ENCODE results near the gene LRRC40. TPM values are rescaled to one million over a fixed set of nuclear protein-coding genes. Genes with fewer than 3 reads are reported as not detected.
"Not testable (repeated sequence)": the region's sequence is repeated elsewhere in the genome, so short reads cannot be mapped to it uniquely, and the experiment has no call there.

LRRC40 gene
- total RNA-seq, 1 donor from 2014 or later = 22.6 TPM

DNA sequence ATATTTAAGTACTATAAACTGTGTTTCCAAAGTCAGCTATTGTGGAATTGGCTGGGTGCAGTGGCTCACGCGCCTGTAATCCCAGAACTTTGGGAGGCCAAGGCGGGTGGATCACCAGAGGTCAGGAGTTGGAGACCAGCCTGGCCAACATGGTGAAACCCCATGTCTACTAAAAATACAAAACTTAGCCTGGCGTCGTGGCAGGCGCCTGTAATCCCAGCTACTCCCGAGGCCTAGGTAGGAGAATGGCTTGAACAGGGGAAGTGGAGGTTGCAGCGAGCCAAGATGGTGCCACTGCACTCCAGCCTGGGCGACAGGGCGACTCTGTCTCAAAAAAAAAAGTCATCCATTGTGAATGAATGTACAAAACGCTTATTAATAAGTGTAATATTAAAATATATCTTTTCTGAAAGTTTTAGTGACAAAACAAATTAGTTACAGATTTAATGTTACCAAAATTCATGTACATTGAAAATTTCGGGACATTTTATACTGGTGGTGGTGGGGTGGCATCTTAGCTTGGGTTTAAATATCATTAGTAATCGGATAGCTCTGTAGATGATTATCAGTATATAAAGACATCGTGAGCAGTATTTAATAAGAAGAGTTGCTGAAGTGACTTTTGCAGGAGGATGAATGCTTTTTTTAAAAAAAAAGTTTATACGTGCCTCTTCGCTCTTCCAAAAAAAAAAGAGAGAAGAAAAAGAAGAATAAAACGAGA is 15.3 kb upstream of the LRRC40 start:
- H3K4me1 Mint-ChIP-seq (ENCODE audit: low read depth) = peaks cover 41% of the 10 kb centered on the region
- intact Hi-C loops (cut with micrococcal nuclease) = loop anchor here (1.0 to 5.0 kb wide), 8 partner anchors 15 to 1723 kb away; partner anchors contain the start of genes ANKRD13C, CTH, DEPDC1 and LRRC40
- H3K27ac Mint-ChIP-seq = peak overlapping the region; percentile 99
- peak overlapping the region; percentile 93 for H3K4me3 Mint-ChIP-seq
- peaks cover 32% of the 10 kb centered on the region for H3K36me3 Mint-ChIP-seq (ENCODE audit: low read depth)
- no peaks in the 10 kb centered on the region for H3K9me3 Mint-ChIP-seq
- no peak for DNase-seq (ENCODE audit: low spot score)
- H3K27me3 Mint-ChIP-seq (ENCODE audit: insufficient read depth) = no peaks in the 10 kb centered on the region

DNA sequence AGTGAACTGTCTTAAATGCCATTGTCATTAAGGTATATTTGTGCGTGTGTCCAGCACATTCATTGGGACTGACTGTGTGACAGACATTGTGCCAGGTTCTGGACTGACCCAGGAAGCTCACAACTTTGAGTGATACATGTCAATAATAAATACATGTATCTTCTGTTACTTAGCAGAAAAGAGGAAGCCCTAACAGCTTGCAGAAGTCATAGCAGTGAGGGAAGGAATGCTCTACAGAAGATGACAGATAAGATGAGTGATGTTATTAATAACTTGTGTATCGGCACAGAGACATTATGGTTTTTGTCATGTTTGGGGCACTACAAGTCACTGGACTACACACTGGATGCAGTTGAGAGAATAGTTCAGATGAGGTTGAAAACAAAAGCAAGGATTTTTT is 14.6 kb upstream of the LRRC40 start:
- Mint-ChIP-seq H3K27me3 (ENCODE audit: insufficient read depth) (no peaks in the 10 kb centered on the region), H3K4me3 (peak overlapping the region; percentile 59), H3K9me3 (no peaks in the 10 kb centered on the region), H3K27ac (peak overlapping the region; percentile 84), H3K36me3 (ENCODE audit: low read depth) (peaks cover 34% of the 10 kb centered on the region), H3K4me1 (ENCODE audit: low read depth) (peaks cover 41% of the 10 kb centered on the region)
- intact Hi-C loops (cut with micrococcal nuclease) = loop anchor here (2.0 to 5.0 kb wide), 3 partner anchors 88 to 1723 kb away; partner anchors contain the start of gene DEPDC1
- no peak for DNase-seq (ENCODE audit: low spot score)

DNA sequence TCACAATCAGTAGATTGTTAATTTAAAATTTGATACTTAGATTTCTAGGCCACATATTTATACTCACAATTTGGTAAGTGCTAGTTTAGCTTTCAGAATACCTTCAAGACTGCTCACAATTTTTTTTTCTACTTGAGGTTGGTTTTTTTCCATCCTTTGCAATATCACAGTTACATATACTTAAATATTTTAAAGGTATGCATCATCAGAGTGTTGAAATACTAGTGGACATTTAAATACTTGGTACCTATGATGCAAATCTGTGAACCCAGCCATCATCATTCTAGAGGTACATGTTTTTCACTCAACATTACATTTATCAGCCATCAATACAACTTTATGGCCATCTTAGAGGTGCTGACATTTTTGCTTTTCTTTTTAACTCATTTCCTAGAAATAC is 6.2 kb upstream of the LRRC40 start:
- Mint-ChIP-seq H3K27ac (no peak overlapping the region), H3K4me3 (no peak overlapping the region), H3K4me1 (ENCODE audit: low read depth) (peaks cover 38% of the 10 kb centered on the region), H3K27me3 (ENCODE audit: insufficient read depth) (no peaks in the 10 kb centered on the region), H3K36me3 (ENCODE audit: low read depth) (peaks cover 20% of the 10 kb centered on the region), H3K9me3 (no peaks in the 10 kb centered on the region)
- no peak for DNase-seq (ENCODE audit: low spot score)
- intact Hi-C loops (cut with micrococcal nuclease) = no loop called here

DNA sequence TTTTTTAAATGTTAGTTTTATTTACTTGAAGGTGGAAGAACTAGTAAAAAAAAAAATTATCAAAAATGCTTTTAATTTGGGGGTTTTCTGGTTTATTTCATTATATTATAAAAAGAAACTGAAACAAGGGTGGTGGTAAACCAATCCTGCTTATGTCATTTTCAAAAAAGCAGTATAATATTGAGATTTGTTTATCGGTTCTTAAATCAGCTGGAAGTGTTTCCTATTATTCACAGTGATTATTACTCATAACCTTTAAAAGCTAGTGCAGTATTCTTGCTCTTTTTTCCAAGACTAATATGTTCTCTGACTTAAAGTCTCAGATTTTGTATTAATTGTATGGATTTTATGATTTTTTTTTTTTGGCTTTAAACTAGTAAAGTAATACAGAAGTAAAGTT is 5.4 kb upstream of the LRRC40 start:
- no peak for DNase-seq (ENCODE audit: low spot score)
- Mint-ChIP-seq H3K4me3 (no peak overlapping the region), H3K36me3 (ENCODE audit: low read depth) (peaks cover 21% of the 10 kb centered on the region), H3K27me3 (ENCODE audit: insufficient read depth) (no peaks in the 10 kb centered on the region), H3K27ac (no peak overlapping the region), H3K4me1 (ENCODE audit: low read depth) (peaks cover 38% of the 10 kb centered on the region), H3K9me3 (no peaks in the 10 kb centered on the region)
- intact Hi-C loops (cut with micrococcal nuclease) = no loop called here

DNA sequence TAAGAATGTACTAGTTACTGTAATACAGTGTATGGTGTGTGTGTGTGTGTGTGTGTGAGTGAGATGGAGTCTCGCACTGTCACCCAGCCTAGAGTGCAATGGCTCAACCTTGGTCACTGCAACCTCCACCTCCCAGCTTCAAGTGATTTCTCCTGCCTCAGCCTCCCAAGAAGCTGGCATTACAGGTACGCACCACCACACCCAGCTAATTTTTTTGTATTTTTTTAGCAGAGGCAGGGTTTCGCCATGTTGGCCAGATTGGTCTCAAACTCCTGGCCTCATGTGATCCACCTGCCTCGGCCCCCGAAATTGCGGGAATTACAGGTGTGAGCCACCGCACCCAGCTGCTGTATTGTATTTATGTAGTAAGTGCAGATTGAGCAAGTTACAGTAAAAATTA is 2.9 kb upstream of the LRRC40 start:
- H3K9me3 Mint-ChIP-seq = no peaks in the 10 kb centered on the region
- no peaks in the 10 kb centered on the region for H3K27me3 Mint-ChIP-seq (ENCODE audit: insufficient read depth)
- DNase-seq (ENCODE audit: low spot score) = no peak
- peak overlapping the region; percentile 23 for H3K27ac Mint-ChIP-seq
- intact Hi-C loops (cut with micrococcal nuclease) = no loop called here
- H3K4me3 Mint-ChIP-seq = peak overlapping the region; percentile 100
- peaks cover 20% of the 10 kb centered on the region for H3K36me3 Mint-ChIP-seq (ENCODE audit: low read depth)
- peaks cover 58% of the 10 kb centered on the region for H3K4me1 Mint-ChIP-seq (ENCODE audit: low read depth)

DNA sequence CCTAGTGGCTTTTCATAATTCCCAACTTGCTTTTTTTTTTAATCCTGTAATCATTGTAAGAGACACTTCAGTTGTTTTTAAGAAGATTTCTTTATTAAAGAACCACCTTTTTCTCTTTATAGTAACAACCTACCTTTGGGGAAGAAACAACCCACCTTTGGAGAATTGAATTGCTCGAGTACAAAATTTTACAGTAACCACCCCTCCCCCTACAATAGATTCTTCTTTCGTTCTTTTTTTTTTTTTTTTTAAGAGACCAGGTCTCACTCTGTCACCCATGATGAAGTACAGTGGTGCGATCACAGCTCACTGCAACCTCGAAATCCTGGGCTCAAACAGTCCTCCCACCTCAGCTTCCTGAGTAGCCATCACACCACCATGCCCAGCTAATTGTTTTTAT is 2.1 kb upstream of the LRRC40 start:
- Mint-ChIP-seq H3K27me3 (ENCODE audit: insufficient read depth) (no peaks in the 10 kb centered on the region), H3K4me3 (peak overlapping the region; percentile 100), H3K4me1 (ENCODE audit: low read depth) (peaks cover 65% of the 10 kb centered on the region), H3K9me3 (no peaks in the 10 kb centered on the region), H3K36me3 (ENCODE audit: low read depth) (peaks cover 21% of the 10 kb centered on the region), H3K27ac (peak overlapping the region; percentile 35)
- DNase-seq (ENCODE audit: low spot score) = no peak
- intact Hi-C loops (cut with micrococcal nuclease) = no loop called here

DNA sequence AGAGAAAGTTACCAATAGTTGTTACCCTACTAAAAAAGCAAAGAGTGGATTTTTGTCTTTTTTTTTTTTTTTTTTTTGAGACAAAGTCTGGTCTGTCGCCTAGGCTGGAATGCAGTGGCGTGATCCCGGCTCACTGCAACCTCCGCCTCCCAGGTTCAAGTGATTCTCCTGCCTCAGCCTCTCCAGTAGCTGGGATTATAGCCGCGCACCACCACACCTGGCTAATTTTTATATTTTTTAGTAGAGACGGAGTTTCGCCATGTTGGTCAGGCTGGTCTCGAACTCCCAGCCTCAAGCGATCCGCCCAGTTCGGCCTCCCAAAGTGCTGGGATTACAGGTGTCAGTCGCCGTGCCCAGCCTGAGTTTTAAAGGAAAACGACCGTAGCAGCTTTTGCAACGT is 1.5 kb upstream of the LRRC40 start:
- H3K9me3 Mint-ChIP-seq; DNase-seq (ENCODE audit: low spot score); intact Hi-C loops (cut with micrococcal nuclease); H3K27me3 Mint-ChIP-seq (ENCODE audit: insufficient read depth): not testable (repeated sequence)
- Mint-ChIP-seq H3K36me3 (ENCODE audit: low read depth) (peaks cover 21% of the 10 kb centered on the region), H3K4me3 (peak overlapping the region; percentile 100), H3K27ac (peak overlapping the region; percentile 55), H3K4me1 (ENCODE audit: low read depth) (peaks cover 69% of the 10 kb centered on the region)

DNA sequence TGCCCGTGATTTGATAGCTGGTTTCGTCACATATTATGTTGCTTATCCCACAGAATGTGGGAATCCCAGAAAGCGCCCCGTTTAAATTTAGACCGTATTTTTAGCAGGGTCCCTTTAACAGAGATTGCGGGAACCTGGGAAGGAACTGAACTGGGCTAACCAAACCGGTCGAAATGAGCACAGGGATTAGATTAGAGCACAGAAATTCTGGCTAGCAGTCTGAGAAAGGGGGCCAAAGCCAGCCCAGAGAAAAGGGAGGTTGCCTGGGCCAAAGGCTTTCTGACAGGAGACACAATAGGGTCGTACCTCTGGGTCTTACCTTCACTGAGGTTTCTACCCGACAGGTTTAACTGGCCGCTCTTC is 327 bp downstream of the LRRC40 start:
- Mint-ChIP-seq H3K4me3 (peak overlapping the region; percentile 100), H3K36me3 (ENCODE audit: low read depth) (peaks cover 22% of the 10 kb centered on the region), H3K4me1 (ENCODE audit: low read depth) (peaks cover 61% of the 10 kb centered on the region), H3K9me3 (no peaks in the 10 kb centered on the region), H3K27ac (peak overlapping the region; percentile 96), H3K27me3 (ENCODE audit: insufficient read depth) (no peaks in the 10 kb centered on the region)
- DNase-seq (ENCODE audit: low spot score) = no peak
- intact Hi-C loops (cut with micrococcal nuclease) = loop anchor here (1.0 kb wide), 4 partner anchors 16 to 876 kb away; partner anchors contain the start of genes ANKRD13C, CTH, SRSF11 and ZRANB2

DNA sequence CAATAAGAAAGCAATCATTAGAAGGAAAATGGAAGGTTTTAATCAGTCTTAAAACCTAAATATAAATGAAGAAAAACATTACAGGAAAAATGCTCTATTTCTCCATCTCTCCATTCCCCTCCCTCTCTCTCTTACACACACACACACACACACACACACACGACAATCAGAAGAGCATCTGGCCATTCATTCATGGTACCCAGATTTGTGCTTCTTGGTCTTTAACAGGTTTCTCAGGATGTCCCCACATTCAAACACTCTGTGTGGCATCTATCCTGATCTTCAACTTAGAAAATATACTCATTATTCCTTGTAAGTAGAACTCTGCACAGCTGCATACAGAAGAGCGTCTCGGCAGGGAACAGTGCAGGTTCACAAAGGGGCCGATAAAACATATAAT is 779 bp downstream of the LRRC40 start:
- Mint-ChIP-seq H3K27ac (peak overlapping the region; percentile 96), H3K4me1 (ENCODE audit: low read depth) (peaks cover 56% of the 10 kb centered on the region), H3K27me3 (ENCODE audit: insufficient read depth) (no peaks in the 10 kb centered on the region), H3K9me3 (no peaks in the 10 kb centered on the region), H3K36me3 (ENCODE audit: low read depth) (peaks cover 18% of the 10 kb centered on the region), H3K4me3 (peak overlapping the region; percentile 100)
- intact Hi-C loops (cut with micrococcal nuclease) = no loop called here
- DNase-seq (ENCODE audit: low spot score) = no peak

DNA sequence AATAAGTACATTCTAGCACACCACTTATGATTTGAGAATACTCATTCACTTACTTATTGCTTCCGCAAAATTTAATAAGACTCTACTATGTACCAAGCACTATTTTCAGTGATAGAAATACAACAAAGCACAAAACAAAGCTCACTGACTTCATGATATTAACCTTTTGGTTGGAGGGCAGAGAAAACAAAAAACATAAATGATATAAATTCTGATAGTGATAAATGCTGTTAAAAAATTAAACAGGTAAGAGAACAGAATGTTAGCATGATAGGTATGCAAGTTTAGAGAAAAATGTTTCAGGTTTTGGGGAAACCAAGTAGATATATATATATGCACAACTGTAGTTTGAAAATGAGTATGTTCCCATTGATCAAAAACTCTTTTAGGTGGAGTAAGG is 1.2 kb downstream of the LRRC40 start:
- Mint-ChIP-seq H3K36me3 (ENCODE audit: low read depth) (peaks cover 18% of the 10 kb centered on the region), H3K9me3 (no peaks in the 10 kb centered on the region), H3K4me1 (ENCODE audit: low read depth) (peaks cover 54% of the 10 kb centered on the region), H3K27me3 (ENCODE audit: insufficient read depth) (no peaks in the 10 kb centered on the region), H3K4me3 (peak overlapping the region; percentile 100), H3K27ac (peak overlapping the region; percentile 96)
- DNase-seq (ENCODE audit: low spot score) = no peak
- intact Hi-C loops (cut with micrococcal nuclease) = no loop called here

DNA sequence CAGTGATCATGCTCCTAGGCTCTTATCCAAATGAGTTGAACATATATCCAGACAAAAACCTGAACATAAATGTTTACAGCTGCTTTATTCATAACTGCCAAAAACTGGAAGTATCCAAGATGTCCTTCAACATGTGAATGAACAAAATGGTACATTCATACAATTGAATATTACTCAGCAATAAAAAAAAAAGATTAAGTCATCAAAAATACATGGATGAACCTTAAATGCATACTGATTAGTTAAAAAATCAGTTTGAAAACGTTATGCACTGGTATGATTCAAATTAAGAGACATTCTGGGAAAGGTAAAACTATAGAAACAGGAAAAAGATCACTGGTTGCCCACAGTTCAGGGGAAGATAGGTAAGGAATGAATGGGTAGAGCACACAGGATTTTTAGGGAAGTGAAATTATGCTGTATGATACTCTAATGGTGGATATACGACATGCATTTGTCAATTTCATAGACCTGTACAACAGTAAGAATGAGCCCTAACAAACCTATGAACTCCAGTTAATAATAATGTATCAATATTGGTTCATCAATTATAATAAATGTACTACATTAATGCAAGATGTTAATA is 3.1 kb downstream of the LRRC40 start:
- Mint-ChIP-seq H3K9me3 (no peaks in the 10 kb centered on the region), H3K27ac (no peak overlapping the region)

DNA sequence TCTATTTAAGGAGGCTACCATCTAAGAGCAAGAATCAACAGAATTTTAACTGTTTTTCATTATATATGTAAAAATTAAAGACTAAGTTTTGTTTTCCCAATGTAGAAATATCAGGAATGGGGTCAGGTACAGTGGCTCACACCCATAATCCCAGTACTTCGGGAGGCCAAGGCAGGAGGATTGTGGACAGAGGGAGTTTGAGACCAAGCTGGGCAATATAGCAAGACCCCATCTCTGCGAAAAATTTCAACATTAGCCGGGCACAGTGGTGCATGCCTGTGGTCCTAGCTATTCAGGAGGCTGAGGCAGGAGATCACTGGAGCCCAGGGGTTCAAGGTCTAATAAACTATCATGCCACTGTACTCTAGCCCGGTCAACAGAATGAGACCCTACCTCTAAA is 5.3 kb downstream of the LRRC40 start:
- H3K36me3 Mint-ChIP-seq (ENCODE audit: low read depth) = peaks cover 7% of the 10 kb centered on the region
- intact Hi-C loops (cut with micrococcal nuclease) = loop anchor here (1.0 kb wide), 1 partner anchor 15 kb away; no protein-coding TSS in a partner anchor
- H3K27ac Mint-ChIP-seq = no peak overlapping the region
- no peaks in the 10 kb centered on the region for H3K27me3 Mint-ChIP-seq (ENCODE audit: insufficient read depth)
- H3K4me3 Mint-ChIP-seq = no peak overlapping the region
- H3K4me1 Mint-ChIP-seq (ENCODE audit: low read depth) = peaks cover 34% of the 10 kb centered on the region
- no peak for DNase-seq (ENCODE audit: low spot score)
- H3K9me3 Mint-ChIP-seq = no peaks in the 10 kb centered on the region

More for the DNA sequence above, 3.1 kb downstream of the LRRC40 start:
- no peak for DNase-seq (ENCODE audit: low spot score)
- Mint-ChIP-seq H3K4me1 (ENCODE audit: low read depth) (peaks cover 38% of the 10 kb centered on the region), H3K36me3 (ENCODE audit: low read depth) (peaks cover 10% of the 10 kb centered on the region), H3K4me3 (no peak overlapping the region), H3K27me3 (ENCODE audit: insufficient read depth) (no peaks in the 10 kb centered on the region)
- intact Hi-C loops (cut with micrococcal nuclease) = no loop called here

DNA sequence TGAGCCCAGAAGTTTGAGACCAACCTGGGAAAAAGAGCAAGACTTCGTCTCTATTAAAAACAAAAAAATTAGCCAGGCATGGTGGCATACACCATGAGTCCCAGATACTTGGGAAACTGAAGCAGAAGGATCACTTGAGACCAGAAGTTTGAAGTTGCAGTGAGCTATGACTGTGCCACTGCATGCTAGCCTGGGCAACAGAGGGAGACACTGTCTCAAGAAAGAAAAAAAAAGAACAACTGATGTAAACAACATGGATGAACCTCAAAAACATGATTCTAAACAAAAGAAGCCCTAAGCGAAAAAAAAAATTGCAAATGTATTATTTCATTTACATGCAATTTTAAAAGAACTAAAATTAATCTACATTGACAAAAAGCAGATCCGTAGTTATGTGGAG is 9.0 kb downstream of the LRRC40 start:
- Mint-ChIP-seq H3K27me3 (ENCODE audit: insufficient read depth) (no peaks in the 10 kb centered on the region), H3K4me1 (ENCODE audit: low read depth) (peaks cover 2% of the 10 kb centered on the region), H3K36me3 (ENCODE audit: low read depth) (peaks cover 2% of the 10 kb centered on the region), H3K4me3 (no peak overlapping the region), H3K27ac (no peak overlapping the region), H3K9me3 (peaks cover 5% of the 10 kb centered on the region)
- no peak for DNase-seq (ENCODE audit: low spot score)
- intact Hi-C loops (cut with micrococcal nuclease) = no loop called here
